Activated B cell treated with CpG ODN at 0.5 μM for 24 hours (primary cell): Measurements from ENCODE around the gene ARID3A. TPM values are rescaled to one million over a fixed set of nuclear protein-coding genes. Genes with fewer than 3 reads are reported as not detected.

Experiments
- ATAC-seq: fragments of 200-7000 bp; cut with Tn5 transposase; one replicate; pipeline ENCODE4 v1.10.0; 2021; ENCODE audit warnings: low read depth, mild to moderate bottlenecking, moderate library complexity
- CTCF ChIA-PET: fragments of 350-600 bp; sonication (Branson Sonifier 250); formaldehyde crosslinking; loops from one replicate; lab custom pipeline; 2021; ENCODE audit warnings: antibody characterized with exemption; lab: Charles Lee
- POLR2A ChIA-PET: fragments of 350-600 bp; sonication (Branson Sonifier 250); formaldehyde crosslinking; loops from one replicate; lab custom pipeline; 2021; ENCODE audit warnings: antibody characterized with exemption; lab: Charles Lee
- DNase-seq: peaks from one replicate; pipeline ENCODE4 v3.0.0; 2022
- H3K27ac Mint-ChIP-seq: one replicate; pipeline ENCODE4 v1.8.0; 2020; ENCODE audit warnings: mixed read lengths
- H3K27me3 Mint-ChIP-seq: one replicate; pipeline ENCODE4 v1.8.0; 2021; ENCODE audit warnings: mixed read lengths
- H3K36me3 Mint-ChIP-seq: one replicate; pipeline ENCODE4 v1.8.0; 2021; ENCODE audit warnings: low read depth, mixed read lengths
- H3K4me1 Mint-ChIP-seq: one replicate; pipeline ENCODE4 v1.8.0; 2021; ENCODE audit warnings: mixed read lengths
- H3K4me3 Mint-ChIP-seq: one replicate; pipeline ENCODE4 v1.8.0; 2020; ENCODE audit warnings: mild to moderate bottlenecking, mixed read lengths
- H3K9me3 Mint-ChIP-seq: one replicate; pipeline ENCODE4 v1.8.0; 2020; ENCODE audit warnings: mixed read lengths
- intact Hi-C: fragments of 100-400 bp; cut with micrococcal nuclease; formaldehyde crosslinking; loops from one replicate; pipeline ENCODE4 v1.15.1; 2024
- total RNA-seq: library from RNA; stranded (reverse); gene quantifications from 2 replicates; pipeline ENCODE4 v1.2.3, GENCODE V29; 2022
- TF ChIP-seq, protein P1 (sequence below): fragments of 200-600 bp; IDR thresholded peaks from one replicate; pipeline ENCODE4 v1.8.0; 2022; ENCODE audit warnings: antibody characterized with exemption, mild to moderate bottlenecking

The ARID3A gene
- total RNA-seq, 1 donor from 2014 or later: 74.9 TPM

DNA sequence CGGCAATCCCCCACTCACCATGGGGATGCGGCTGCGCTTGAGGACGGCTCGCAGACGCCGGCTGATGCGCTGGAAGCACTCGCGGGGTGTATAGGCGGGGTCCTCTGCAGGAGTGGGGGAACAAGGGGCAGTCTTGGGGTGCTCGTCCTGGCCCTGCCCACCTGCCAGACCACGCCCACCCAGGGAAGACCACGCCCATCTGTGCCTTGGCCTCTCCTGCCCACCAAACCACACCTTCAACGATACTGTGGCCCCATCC, 25.9 kb upstream of the ARID3A start:
- H3K4me3 Mint-ChIP-seq: no peak overlapping the region
- DNase-seq: no peak
- peaks cover 49% of the 10 kb centered on the region for H3K36me3 Mint-ChIP-seq
- no peaks in the 10 kb centered on the region for H3K9me3 Mint-ChIP-seq
- H3K27ac Mint-ChIP-seq: no peak overlapping the region
- H3K27me3 Mint-ChIP-seq: no peaks in the 10 kb centered on the region
- POLR2A ChIA-PET: no interaction called here
- TF ChIP-seq, protein P1, sequence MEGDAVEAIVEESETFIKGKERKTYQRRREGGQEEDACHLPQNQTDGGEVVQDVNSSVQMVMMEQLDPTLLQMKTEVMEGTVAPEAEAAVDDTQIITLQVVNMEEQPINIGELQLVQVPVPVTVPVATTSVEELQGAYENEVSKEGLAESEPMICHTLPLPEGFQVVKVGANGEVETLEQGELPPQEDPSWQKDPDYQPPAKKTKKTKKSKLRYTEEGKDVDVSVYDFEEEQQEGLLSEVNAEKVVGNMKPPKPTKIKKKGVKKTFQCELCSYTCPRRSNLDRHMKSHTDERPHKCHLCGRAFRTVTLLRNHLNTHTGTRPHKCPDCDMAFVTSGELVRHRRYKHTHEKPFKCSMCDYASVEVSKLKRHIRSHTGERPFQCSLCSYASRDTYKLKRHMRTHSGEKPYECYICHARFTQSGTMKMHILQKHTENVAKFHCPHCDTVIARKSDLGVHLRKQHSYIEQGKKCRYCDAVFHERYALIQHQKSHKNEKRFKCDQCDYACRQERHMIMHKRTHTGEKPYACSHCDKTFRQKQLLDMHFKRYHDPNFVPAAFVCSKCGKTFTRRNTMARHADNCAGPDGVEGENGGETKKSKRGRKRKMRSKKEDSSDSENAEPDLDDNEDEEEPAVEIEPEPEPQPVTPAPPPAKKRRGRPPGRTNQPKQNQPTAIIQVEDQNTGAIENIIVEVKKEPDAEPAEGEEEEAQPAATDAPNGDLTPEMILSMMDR: no peak
- intact Hi-C loops: no loop called here
- ATAC-seq: no peak
- CTCF ChIA-PET: no interaction called here
- H3K4me1 Mint-ChIP-seq: peaks cover 29% of the 10 kb centered on the region

GRCh38 chr19:900302-901111, 25.3 kb upstream of the ARID3A start:
- intact Hi-C loops: no loop called here
- Mint-ChIP-seq H3K4me1 (peaks cover 33% of the 10 kb centered on the region), H3K9me3 (no peaks in the 10 kb centered on the region), H3K36me3 (peaks cover 49% of the 10 kb centered on the region), H3K27ac (no peak overlapping the region), H3K27me3 (no peaks in the 10 kb centered on the region), H3K4me3 (no peak overlapping the region)
- DNase-seq: no peak
- ATAC-seq: peak; percentile 20
- ChIA-PET CTCF (interaction anchor here (1.0 kb wide), 1 partner anchor 37 kb away, joined by 4 read pairs; no protein-coding TSS in a partner anchor), POLR2A (no interaction called here)
- TF ChIP-seq, protein P1: no peak

DNA sequence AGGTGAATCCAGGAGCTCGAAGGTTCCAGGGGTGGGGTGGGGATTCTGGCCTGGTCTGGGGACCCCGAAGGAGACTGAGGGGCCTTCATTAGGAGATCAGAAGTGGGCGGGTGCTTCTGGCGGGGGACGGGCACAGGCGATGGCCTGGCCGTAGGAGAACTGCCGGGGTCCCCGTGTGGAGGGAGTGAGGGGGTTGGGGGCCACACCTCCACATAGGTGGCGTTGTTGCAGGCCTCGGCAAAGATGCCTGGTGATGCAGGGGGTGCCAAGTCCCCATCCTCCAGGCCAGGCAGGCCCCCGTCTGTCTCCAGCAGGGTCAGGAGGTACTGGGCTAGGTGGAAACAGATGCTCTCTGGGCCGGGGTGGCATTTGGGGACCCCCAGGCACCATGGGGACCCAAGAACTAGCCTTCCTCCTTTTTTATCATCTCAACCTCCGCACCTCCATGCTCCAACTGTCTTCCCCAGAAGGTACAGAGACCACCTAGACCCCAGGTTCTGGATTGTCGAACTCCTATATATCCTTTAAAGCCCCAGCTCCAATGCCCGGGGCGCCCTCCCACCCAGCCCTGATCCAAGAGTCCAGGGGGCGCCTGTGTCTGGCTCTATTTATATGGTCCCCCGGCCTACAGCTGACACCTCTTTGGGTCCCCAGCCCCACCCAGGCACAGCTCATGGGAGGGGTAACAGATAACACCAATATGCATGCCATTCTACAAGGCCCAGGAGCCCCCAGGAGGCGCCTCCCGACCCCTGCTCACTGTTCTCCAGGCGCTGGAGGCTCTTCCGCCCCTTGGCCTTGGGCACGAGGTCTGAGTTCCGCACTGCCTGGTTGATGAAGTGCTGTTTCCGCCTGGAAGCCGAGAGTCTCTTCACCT, 24.4 kb upstream of the ARID3A start:
- H3K27ac Mint-ChIP-seq: no peak overlapping the region
- peaks cover 39% of the 10 kb centered on the region for H3K4me1 Mint-ChIP-seq
- H3K4me3 Mint-ChIP-seq: no peak overlapping the region
- ChIA-PET CTCF (interaction anchor here (1.0 kb wide), 1 partner anchor 38 kb away, joined by 4 read pairs; no protein-coding TSS in a partner anchor), POLR2A (interaction anchor here (0.6 to 9.8 kb wide), 4 partner anchors 6 to 370 kb away, joined by 4 to 213 read pairs (median 4); partner anchors contain the start of genes CFD, MED16 and RNU6-9)
- DNase-seq (no peak), ATAC-seq (no peak)
- TF ChIP-seq, protein P1: no peak
- no peaks in the 10 kb centered on the region for H3K27me3 Mint-ChIP-seq
- no peaks in the 10 kb centered on the region for H3K9me3 Mint-ChIP-seq
- peaks cover 46% of the 10 kb centered on the region for H3K36me3 Mint-ChIP-seq
- intact Hi-C loops: no loop called here

DNA sequence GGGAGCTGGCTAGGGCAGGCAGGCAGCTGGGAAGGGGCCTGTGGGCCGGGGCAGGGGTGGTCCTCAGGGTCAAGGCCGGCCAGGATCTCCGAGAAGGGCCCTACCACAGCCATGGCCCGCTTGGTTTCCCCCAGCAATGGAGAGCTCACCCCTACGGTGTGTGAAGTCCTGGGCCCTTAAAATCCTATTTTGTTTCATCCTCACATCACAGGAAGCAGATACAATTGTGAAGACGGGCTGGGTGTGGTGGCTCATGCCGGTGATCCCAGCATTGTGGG, 23.8 kb upstream of the ARID3A start:
- H3K36me3 Mint-ChIP-seq: peaks cover 40% of the 10 kb centered on the region
- no peak for DNase-seq
- no peaks in the 10 kb centered on the region for H3K27me3 Mint-ChIP-seq
- intact Hi-C loops: no loop called here
- POLR2A ChIA-PET: interaction anchor here (0.6 to 9.8 kb wide), 4 partner anchors 6 to 370 kb away, joined by 4 to 213 read pairs (median 4); partner anchors contain the start of genes CFD, MED16 and RNU6-9
- no peaks in the 10 kb centered on the region for H3K9me3 Mint-ChIP-seq
- CTCF ChIA-PET: no interaction called here
- no peak for ATAC-seq
- TF ChIP-seq, protein P1: no peak
- H3K27ac Mint-ChIP-seq: no peak overlapping the region
- H3K4me1 Mint-ChIP-seq: peaks cover 45% of the 10 kb centered on the region
- no peak overlapping the region for H3K4me3 Mint-ChIP-seq
